A549 treated with Hydrocortisone at 1 μM for 4 hours (cell line): ENCODE measurements around the gene NXF2B. TPM values are rescaled to one million over a fixed set of nuclear protein-coding genes. Genes with fewer than 3 reads are reported as not detected.

Experiments
- total RNA-seq: library from RNA; stranded (reverse); fragments of 200-300 nt; extraction: Qiagen RNA extraction; gene quantifications from 5 replicates; pipeline ENCODE4 v1.2.3, GENCODE V29; 2022

NXF2B gene
- 0.09 TPM in 1 of 5 replicates, not detected in the others for total RNA-seq

DNA sequence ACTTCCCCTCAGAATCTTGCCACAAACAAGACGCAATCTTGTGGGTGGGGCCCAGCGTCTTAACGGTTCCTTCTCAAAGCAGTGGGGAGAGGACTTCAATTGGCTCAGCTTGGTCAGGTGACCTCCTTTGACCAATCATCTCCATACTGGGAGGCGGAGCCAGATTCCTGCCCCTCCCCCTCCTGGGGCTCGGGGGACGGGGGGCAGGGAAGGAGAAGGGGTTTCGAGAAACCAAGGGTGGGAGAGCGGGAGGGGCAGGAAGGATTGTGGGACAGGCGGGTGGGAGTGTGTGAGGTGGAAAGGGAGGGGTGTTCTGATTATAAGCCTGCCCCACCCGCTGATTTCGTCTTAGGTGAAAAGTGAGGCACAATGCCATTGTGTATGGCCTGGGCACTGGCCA, at the start of gene NXF2B:
Gene NXF2B, minus strand, starts transcription at position 101 of the 400 bp plus-strand sequence. CDS start 59,972 bp downstream, outside the sequence.

DNA sequence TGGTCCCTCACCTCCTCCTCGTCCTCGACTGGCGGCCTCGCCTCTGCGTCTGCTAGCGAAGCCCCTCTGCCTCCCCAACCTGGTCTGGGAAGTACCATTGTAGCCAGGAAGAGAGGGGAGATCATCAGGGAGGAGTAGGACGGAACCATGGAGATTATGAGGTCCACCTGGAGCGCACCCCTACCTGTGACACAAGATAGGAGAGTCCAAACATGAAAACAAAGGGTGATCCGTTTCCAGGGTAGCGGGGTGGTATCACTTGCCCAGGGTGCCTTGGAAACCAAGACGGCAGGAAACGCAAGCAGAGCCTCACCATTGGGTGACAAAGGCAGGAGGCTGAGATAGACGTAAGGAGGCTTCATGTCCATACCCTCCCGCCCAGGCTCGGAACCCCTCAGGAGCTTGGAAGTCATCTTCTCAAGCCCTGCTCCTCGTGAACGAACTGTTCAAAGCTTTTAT, 32.0 kb upstream of the NXF2B start, which contains the start of gene TCP11X2:
Gene TCP11X2, minus strand, starts transcription at position 51 of the 459 bp plus-strand sequence.

Other genes with a start within 250 kb of the NXF2B start
- not detected in 5 replicates for gene TCP11X1, start 224.7 kb downstream of the NXF2B start, total RNA-seq
- gene NXF2, start 192.8 kb downstream of the NXF2B start, total RNA-seq: not detected in 5 replicates
- gene TCP11X2, start 31.8 kb upstream of the NXF2B start, total RNA-seq: not detected in 5 replicates
- 0.56 to 1.1 TPM (median 0.72 TPM) in 5 replicates for gene TMSB15A, start 76.7 kb upstream of the NXF2B start, total RNA-seq
- gene ARMCX5, start 159.5 kb upstream of the NXF2B start, total RNA-seq: 7.4 to 13.6 TPM (median 9.2 TPM) in 5 replicates
- gene GPRASP1, start 211.5 kb upstream of the NXF2B start, total RNA-seq: 0.21 to 0.33 TPM (median 0.30 TPM) in 5 replicates